Small intestine (tissue), 7 donors: ENCODE data around the gene TRPM1. TPM values are rescaled to one million over a fixed set of nuclear protein-coding genes. Genes with fewer than 3 reads are reported as not detected.

Experiments used
- DNase-seq, 2 donors: peaks; one replicate each; pipeline versions ENCODE4 v3.0.0 to v3.0.0-alpha.2; 2013
- FAIRE-seq: peaks from 2 replicates; lab custom pipeline; 2012; peaks lifted over from hg19 to GRCh38; lab: Jason Lieb, UNC
- H3K27ac ChIP-seq, 3 donors: one replicate each; pipeline ENCODE4 v1.5.1; 2013; ENCODE audit warnings: low read length in 2 of 3, mild to moderate bottlenecking in 2 of 3, control low read depth in 1 of 3, inconsistent platforms in 1 of 3, low read depth in 1 of 3, moderate library complexity in 1 of 3
- H3K27me3 ChIP-seq, 3 donors: one replicate each; pipeline ENCODE4 v1.6.1; 2013; ENCODE audit warnings: low read length in 3 of 3, inconsistent platforms in 1 of 3; ENCODE audit not compliant: control insufficient read depth in 3 of 3, insufficient read depth in 3 of 3
- H3K36me3 ChIP-seq, 3 donors: one replicate each; pipeline ENCODE4 v1.6.1; 2013; ENCODE audit warnings: low read length in 3 of 3, inconsistent platforms in 1 of 3, low read depth in 1 of 3, mild to moderate bottlenecking in 1 of 3, moderate library complexity in 1 of 3; ENCODE audit not compliant: control insufficient read depth in 3 of 3, insufficient read depth in 2 of 3
- H3K4me1 ChIP-seq, 3 donors: one replicate each; pipeline ENCODE4 v1.6.1; 2013; ENCODE audit warnings: low read length in 2 of 3, inconsistent platforms in 1 of 3, low read depth in 1 of 3, mild to moderate bottlenecking in 1 of 3, moderate library complexity in 1 of 3; ENCODE audit not compliant: control insufficient read depth in 3 of 3, insufficient read depth in 2 of 3
- H3K4me3 ChIP-seq, 3 donors: one replicate each; pipeline ENCODE4 v1.5.1; 2013; ENCODE audit warnings: low read length in 3 of 3, control low read depth in 1 of 3, inconsistent platforms in 1 of 3, low read depth in 1 of 3, mild to moderate bottlenecking in 1 of 3, moderate library complexity in 1 of 3
- H3K9me3 ChIP-seq, 2 donors: one replicate each; pipeline ENCODE4 v1.6.1; 2013; ENCODE audit warnings: low read depth in 1 of 2, low read length in 1 of 2; ENCODE audit not compliant: control insufficient read depth in 2 of 2, insufficient read depth in 1 of 2
- WGBS, 3 donors: extraction: QIAGEN DNeasy Blood & Tissue Kit; methylation state at CpG; one replicate each; pipeline ENCODE4 v1.1.7; 2013; 5-methylcytosine and 5-hydroxymethylcytosine counted together
- polyA plus RNA-seq, 4 donors: library from polyadenylated mRNA; stranded (reverse) in 3 of 4; unstranded in 1 of 4; fragments of 200-250 nt in 3 of 4; fragments of 120-200 nt in 1 of 4; gene quantifications; one replicate each; pipeline versions ENCODE4 v1.2.1 to v1.2.3, GENCODE V29; 2013
- donor health status: healthy with polysubstance abuse.
- donor health status: control.
- donor health status: control.
- donor health status: Bipolar disorder and iron deficiency.
- donor health status: healthy.

TRPM1 gene
- polyA plus RNA-seq, 4 donors, result under 0.01 TPM; not detected in 3

DNA sequence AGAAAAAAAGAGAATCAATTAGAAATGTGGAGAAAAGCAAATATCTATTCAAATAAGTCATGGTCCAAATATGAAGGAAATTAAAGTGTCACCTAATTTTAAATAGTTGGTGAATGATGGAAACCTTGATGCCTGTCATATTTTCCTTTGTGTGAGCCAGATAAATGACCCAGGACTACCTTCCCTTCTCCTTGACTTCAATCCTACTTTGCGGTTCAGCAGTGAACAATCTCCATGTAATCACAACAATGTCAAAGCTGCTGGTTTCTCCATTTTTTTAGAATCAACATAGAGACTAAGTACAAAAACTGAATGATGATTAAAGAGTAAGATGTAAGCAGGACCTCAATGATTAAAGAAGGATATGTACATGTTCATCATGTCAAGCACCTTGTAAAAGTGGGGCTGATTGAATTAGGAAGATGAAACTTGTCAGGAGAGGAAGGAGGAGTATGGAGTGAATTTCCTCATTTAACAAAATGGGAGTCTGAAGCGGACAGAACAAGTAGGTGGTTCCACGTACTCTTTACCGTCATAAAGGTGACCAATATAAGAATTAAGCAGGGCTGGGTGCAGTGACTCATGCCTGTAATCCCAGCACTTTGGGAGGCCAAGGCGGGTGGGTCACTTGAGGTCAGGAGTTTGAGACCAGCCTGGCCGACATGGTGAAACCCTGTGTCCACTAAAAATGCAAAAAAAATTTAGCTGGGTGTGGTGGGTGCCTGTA, 43.1 kb downstream of the TRPM1 start:
- WGBS, 3 donors, result 77 to 86% (median 80%) methylated on average over 6 of the region's 6 CpGs
- Histone ChIP-seq H3K4me1 (no peaks in the 10 kb centered on the region), H3K9me3 (no peaks in the 10 kb centered on the region), H3K27ac (no peak overlapping the region), H3K27me3 (no peaks in the 10 kb centered on the region), H3K36me3 (no peaks in the 10 kb centered on the region), H3K4me3 (no peak overlapping the region)
- DNase-seq (no peak), FAIRE-seq (no peak)

- Histone ChIP-seq H3K4me1 (no peaks in the 10 kb centered on the region), H3K36me3 (no peaks in the 10 kb centered on the region), H3K27ac (no peak overlapping the region), H3K9me3 (no peaks in the 10 kb centered on the region), H3K27me3 (peaks cover 0 to 2% (median 0%) of the 10 kb centered on the region in 3 donors), H3K4me3 (no peak overlapping the region)
- DNase-seq (no peak), FAIRE-seq (no peak)
- 71 to 72% (median 72%) methylated on average over 3 of the region's 3 CpGs for WGBS, 3 donors
Measured at GRCh38 chr15:31051496-31052080, 49.9 kb downstream of the TRPM1 start.

DNA sequence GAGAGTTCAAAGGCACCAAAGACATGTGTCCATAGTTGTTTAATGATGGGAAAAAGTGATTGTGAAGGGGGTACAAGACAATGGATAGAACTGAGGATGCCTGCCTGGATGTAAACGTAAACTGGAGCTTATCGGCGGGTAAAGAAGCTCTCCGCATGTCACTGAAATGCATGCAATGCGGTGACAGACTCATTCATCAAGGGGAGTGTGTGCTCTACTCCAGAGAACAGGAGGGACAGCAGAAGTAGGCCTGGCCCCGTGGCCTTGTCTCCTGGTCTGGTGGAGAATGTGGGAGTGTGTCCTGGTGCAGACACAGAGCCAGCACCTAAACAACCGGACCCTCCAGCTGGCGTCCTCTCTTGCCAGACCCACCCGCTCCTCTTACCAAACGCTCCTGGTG, 50.6 kb downstream of the TRPM1 start:
- H3K4me1 ChIP-seq, result no peaks in the 10 kb centered on the region
- no peak overlapping the region for H3K27ac ChIP-seq
- H3K4me3 ChIP-seq, result no peak overlapping the region
- whole genome bisulfite sequencing, 3 donors, result 79 to 90% (median 86%) methylated on average over 10 of the region's 10 CpGs
- no peak for DNase-seq
- no peak for FAIRE-seq
- peaks cover 0 to 2% (median 0%) of the 10 kb centered on the region in 3 donors for H3K27me3 ChIP-seq
- H3K36me3 ChIP-seq, result no peaks in the 10 kb centered on the region
- no peaks in the 10 kb centered on the region for H3K9me3 ChIP-seq

DNA sequence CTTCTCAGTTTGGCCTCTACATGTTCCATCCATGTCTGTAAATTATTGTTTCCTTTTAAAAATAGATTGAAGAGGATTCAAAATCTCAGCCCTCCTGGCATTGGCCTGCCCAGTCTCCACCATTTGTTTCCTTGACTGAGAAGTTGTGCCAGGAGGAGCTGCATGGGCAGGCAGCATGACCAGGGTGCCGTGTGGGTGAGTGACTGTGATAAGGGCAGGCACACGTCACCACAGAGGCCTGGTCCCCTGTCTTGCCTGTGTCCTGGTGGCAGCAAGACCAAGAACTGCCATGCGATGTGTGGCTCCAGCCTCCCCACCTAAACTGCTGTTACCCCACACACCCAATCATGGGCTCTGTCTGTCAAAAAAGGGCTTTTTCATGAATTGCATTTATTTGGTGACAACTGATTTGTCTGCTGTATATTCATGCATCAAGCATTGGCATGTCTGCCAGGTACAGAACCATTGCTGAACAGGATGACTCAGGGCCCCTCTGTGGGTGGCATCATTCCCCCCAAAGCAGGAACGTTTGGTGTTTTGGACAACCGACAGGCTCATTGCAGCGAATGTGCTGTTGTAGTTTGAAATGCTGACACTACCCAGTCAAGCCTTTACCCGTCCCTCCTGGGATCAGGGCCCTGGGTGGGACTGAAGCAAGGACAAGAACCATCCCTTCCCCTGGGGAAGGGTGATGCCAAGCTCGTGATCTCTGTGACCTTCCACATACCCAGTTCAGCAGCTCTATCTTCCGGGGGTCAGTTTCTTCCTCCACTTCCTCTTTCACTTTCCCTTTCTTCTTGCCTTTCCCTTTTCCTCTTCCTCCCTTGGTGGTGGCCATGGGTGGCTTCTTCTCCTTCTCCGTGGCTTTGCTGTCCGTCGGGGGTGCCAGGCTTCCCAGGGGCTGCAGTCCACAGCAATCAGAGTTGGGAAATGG, 51.6 kb downstream of the TRPM1 start:
- H3K27me3 ChIP-seq, result peaks cover 0 to 2% (median 0%) of the 10 kb centered on the region in 3 donors
- no peak overlapping the region for H3K4me3 ChIP-seq
- WGBS, 3 donors, result 64 to 71% (median 67%) methylated on average over 12 of the region's 12 CpGs
- no peaks in the 10 kb centered on the region for H3K4me1 ChIP-seq
- H3K27ac ChIP-seq, result no peak overlapping the region
- no peaks in the 10 kb centered on the region for H3K36me3 ChIP-seq
- no peak for DNase-seq
- H3K9me3 ChIP-seq, result no peaks in the 10 kb centered on the region
- FAIRE-seq, result no peak

DNA sequence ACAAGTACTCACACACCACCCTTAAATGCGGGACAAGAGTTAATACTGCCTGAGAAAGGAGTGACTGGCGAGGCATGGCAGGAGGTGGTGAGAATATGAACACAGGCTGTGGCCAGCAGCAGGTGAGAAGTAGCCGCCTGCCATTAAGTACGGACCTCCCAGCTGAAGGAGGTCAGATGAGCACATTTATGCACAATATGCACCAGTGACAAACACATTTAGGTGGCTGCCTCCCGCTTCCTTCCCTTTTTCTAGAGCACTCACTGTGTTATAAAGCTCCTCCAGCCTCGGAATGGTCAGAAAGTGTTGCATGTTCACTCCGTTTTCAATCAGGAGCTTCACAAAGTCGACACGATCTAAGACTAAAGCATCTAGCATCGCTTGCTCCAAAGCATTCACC, 52.4 kb downstream of the TRPM1 start:
- Histone ChIP-seq H3K27ac (no peak overlapping the region), H3K4me3 (no peak overlapping the region), H3K36me3 (no peaks in the 10 kb centered on the region), H3K27me3 (peaks cover 0 to 2% (median 0%) of the 10 kb centered on the region in 3 donors), H3K9me3 (no peaks in the 10 kb centered on the region), H3K4me1 (no peaks in the 10 kb centered on the region)
- WGBS, 3 donors, result 74 to 88% (median 78%) methylated on average over 10 of the region's 10 CpGs
- FAIRE-seq (no peak), DNase-seq (no peak)

DNA sequence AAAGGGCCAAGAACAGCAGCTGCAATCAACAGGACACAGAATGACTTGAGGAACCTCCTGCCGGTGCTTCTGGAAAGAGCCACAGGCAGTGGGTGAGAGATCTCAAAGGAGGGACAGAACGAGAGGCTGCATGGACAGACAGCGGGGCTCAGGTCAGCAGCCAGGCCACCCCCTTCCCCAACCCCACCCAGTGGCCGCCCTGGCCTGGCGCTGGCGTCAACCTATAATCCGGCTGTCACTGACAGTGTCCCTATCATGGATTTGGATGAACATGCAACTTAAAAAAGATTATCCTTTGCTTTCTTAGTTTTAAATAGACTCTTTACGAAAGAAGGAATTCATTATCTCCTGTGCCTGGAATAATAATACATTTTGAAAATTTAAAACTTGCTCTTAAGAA, 54.1 kb downstream of the TRPM1 start:
- H3K4me1 ChIP-seq, result no peaks in the 10 kb centered on the region
- DNase-seq (no peak), FAIRE-seq (no peak)
- H3K36me3 ChIP-seq, result no peaks in the 10 kb centered on the region
- no peak overlapping the region for H3K27ac ChIP-seq
- 90 to 93% (median 90%) methylated on average over 8 of the region's 8 CpGs for WGBS, 3 donors
- no peaks in the 10 kb centered on the region for H3K9me3 ChIP-seq
- peaks cover 0 to 2% (median 0%) of the 10 kb centered on the region in 3 donors for H3K27me3 ChIP-seq
- H3K4me3 ChIP-seq, result no peak overlapping the region

DNA sequence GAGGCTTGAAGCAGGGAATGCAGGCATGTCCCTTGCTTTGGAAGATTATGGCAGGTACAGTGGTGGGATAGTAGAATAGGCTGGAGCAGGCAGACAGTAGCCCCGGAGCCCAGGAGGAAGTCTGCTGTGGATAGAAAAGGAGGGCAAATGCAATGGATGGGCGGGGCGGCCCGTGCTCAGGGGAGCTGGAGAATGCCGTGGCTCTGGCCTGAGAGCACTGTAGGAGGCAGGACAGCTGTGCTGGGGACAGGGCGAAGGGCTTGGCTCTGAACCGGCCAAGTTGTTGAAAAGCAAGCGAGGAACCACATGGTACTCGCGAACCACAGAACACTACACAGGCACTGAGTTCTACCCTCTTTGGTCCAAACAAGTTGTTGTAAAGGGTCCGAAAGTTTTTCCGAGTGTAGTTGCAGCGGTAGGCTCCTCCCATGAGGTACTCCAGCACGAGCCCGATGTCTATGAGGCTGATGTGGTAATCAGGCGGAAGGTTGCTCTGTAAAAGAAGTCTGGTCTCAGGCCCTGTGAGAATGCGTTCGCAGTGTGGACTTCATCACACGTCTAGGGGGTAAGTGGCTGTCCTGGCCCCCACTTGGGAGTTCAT, 54.7 kb downstream of the TRPM1 start:
- DNase-seq (no peak), FAIRE-seq (no peak)
- H3K27me3 ChIP-seq, result peaks cover 0 to 2% (median 0%) of the 10 kb centered on the region in 3 donors
- no peaks in the 10 kb centered on the region for H3K9me3 ChIP-seq
- 85 to 89% (median 88%) methylated on average over 19 of the region's 19 CpGs for WGBS, 3 donors
- H3K4me1 ChIP-seq, result no peaks in the 10 kb centered on the region
- no peak overlapping the region for H3K4me3 ChIP-seq
- H3K36me3 ChIP-seq, result no peaks in the 10 kb centered on the region
- H3K27ac ChIP-seq, result no peak overlapping the region

GRCh38 chr15:31045606-31046005, 55.9 kb downstream of the TRPM1 start:
- FAIRE-seq (no peak), DNase-seq (no peak)
- Histone ChIP-seq H3K4me1 (no peaks in the 10 kb centered on the region), H3K27ac (no peak overlapping the region), H3K9me3 (no peaks in the 10 kb centered on the region), H3K27me3 (peaks cover 0 to 2% (median 0%) of the 10 kb centered on the region in 3 donors), H3K36me3 (no peaks in the 10 kb centered on the region), H3K4me3 (no peak overlapping the region)
- 86 to 92% (median 86%) methylated on average over 3 of the region's 3 CpGs for whole genome bisulfite sequencing, 3 donors
